Measurements from ENCODE around the gene LYSMD4. TPM values are rescaled to one million over a fixed set of nuclear protein-coding genes. Genes with fewer than 3 reads are reported as not detected.

Gene LYSMD4
- total RNA-seq, 1 donor from 2014 or later = 11.7 TPM

DNA sequence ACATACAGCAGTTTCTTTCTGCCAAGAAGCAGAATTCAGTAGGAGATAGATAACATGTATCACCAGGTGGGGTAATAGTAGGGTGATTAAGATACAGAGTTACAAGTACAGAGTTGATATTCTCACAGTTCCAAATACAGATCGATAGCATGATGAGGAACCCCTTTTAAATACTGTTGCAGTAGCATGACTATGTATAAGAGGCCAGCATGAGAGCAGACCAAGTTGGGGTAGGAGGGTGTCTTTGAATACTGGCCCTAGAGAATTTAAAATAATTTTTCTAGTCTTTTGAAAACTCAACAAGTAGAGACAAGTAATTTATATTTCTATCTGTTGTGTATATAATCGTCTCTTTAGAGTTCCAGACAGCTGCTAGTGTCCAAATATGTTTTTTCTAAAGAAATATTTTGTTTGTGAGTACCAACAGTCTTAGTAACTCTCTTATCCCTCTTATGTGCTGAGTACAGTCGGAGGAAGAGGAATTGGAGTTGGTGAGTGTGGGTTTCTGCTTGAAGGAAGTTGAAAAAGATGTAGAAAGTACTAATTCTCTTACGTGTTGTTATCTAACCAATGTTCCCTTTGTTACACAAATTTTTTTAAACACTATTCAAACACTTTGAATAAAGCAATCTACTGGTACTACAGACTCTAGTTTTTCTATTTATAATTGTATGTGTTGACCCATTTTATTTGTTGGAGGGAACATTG lies 30.2 kb downstream of the LYSMD4 start:
- no peaks in the 10 kb centered on the region for H3K79me2 ChIP-seq (ENCODE audit: low read depth)
- no peak overlapping the region for H3K4me2 ChIP-seq
- H3K4me1 Mint-ChIP-seq = peaks cover 3% of the 10 kb centered on the region
- peaks cover 3% of the 10 kb centered on the region for H3K36me3 Mint-ChIP-seq
- H4K20me1 ChIP-seq (ENCODE audit: low read depth) = peaks cover 5% of the 10 kb centered on the region
- H3K4me1 ChIP-seq = no peaks in the 10 kb centered on the region
- no peak overlapping the region for H2AFZ ChIP-seq (replicated peaks)
- no peak overlapping the region for H3K4me3 ChIP-seq
- H3K9me3 Mint-ChIP-seq = no peaks in the 10 kb centered on the region
- H3F3A ChIP-seq (ENCODE audit: low read depth) = peaks cover 9% of the 10 kb centered on the region
- no peaks in the 10 kb centered on the region for H3K9me3 ChIP-seq (ENCODE audit: low read depth)
- H3K9ac ChIP-seq = no peak overlapping the region
- H3K27me3 Mint-ChIP-seq (ENCODE audit: insufficient read depth, low read depth) = no peaks in the 10 kb centered on the region
- H3K27ac Mint-ChIP-seq = no peak overlapping the region
- H3K27ac ChIP-seq = no peak overlapping the region
- H3K36me3 ChIP-seq = no peaks in the 10 kb centered on the region
- H3K27me3 ChIP-seq = no peaks in the 10 kb centered on the region
- no peak for TF ChIP-seq EZH2 (IDR thresholded peaks at IDR 0.05)
- no peak for DNase-seq (ENCODE audit: low spot score)
- no peak overlapping the region for H3K4me3 Mint-ChIP-seq

DNA sequence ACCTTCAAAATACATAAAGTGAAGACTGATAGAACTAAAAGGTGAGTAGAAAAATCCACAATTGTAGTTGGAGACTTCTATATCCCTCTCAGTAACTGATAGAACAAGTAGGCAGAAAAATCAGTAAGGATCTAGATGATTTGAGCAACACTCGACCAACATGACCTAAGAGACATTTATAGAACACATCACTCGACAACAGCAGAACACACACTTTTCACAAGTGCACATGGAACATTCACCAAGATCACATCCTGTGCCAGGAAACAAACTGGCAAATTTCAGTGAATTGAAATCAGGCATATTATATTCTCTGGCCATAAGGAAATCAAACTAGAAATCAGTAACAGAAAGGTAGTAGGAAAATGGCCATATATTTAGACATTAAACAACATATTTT lies 37.1 kb downstream of the LYSMD4 start:
- Histone ChIP-seq H3K9me3 (ENCODE audit: low read depth) (no peaks in the 10 kb centered on the region), H3K4me1 (no peaks in the 10 kb centered on the region), H3K9ac (no peak overlapping the region), H3K27ac (no peak overlapping the region), H4K20me1 (ENCODE audit: low read depth) (no peaks in the 10 kb centered on the region), H3K36me3 (peaks cover 5% of the 10 kb centered on the region), H3K27me3 (no peaks in the 10 kb centered on the region), H2AFZ (replicated peaks) (no peak overlapping the region), H3K4me2 (no peak overlapping the region), H3K4me3 (no peak overlapping the region), H3F3A (ENCODE audit: low read depth) (no peaks in the 10 kb centered on the region), H3K79me2 (ENCODE audit: low read depth) (no peaks in the 10 kb centered on the region)
- Mint-ChIP-seq H3K4me1 (no peaks in the 10 kb centered on the region), H3K27ac (no peak overlapping the region), H3K36me3 (peaks cover 29% of the 10 kb centered on the region), H3K4me3 (no peak overlapping the region), H3K27me3 (ENCODE audit: insufficient read depth, low read depth) (no peaks in the 10 kb centered on the region), H3K9me3 (no peaks in the 10 kb centered on the region)
- no peak for DNase-seq (ENCODE audit: low spot score)
- TF ChIP-seq EZH2 (IDR thresholded peaks at IDR 0.05) = no peak
- no peak for TF ChIP-seq EZH2phosphoT487 (IDR thresholded peaks at IDR 0.05)
- TF ChIP-seq, protein P1, sequence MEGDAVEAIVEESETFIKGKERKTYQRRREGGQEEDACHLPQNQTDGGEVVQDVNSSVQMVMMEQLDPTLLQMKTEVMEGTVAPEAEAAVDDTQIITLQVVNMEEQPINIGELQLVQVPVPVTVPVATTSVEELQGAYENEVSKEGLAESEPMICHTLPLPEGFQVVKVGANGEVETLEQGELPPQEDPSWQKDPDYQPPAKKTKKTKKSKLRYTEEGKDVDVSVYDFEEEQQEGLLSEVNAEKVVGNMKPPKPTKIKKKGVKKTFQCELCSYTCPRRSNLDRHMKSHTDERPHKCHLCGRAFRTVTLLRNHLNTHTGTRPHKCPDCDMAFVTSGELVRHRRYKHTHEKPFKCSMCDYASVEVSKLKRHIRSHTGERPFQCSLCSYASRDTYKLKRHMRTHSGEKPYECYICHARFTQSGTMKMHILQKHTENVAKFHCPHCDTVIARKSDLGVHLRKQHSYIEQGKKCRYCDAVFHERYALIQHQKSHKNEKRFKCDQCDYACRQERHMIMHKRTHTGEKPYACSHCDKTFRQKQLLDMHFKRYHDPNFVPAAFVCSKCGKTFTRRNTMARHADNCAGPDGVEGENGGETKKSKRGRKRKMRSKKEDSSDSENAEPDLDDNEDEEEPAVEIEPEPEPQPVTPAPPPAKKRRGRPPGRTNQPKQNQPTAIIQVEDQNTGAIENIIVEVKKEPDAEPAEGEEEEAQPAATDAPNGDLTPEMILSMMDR (IDR thresholded peaks at IDR 0.05) = no peak

DNA sequence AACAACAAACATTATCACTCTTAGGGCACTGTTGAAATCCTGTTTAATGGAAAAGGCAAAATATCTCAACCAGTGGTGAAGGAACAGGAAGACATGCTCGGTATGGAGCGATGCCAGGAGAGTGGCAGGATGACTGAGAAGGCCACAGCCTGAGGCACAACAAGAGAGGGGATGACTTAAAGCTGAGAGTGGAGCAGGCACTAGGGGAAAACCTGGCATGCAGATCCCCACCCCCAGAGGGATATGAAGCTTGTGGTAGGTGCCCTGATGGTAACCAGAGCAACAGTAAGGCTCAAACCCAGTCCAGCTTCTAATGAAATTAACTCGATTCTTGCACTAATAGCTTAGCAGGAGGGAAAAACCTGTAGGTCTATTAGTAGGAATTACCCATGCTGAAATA lies 40.4 kb downstream of the LYSMD4 start:
- Histone ChIP-seq H3K79me2 (ENCODE audit: low read depth) (no peaks in the 10 kb centered on the region), H3K4me1 (no peaks in the 10 kb centered on the region), H2AFZ (replicated peaks) (no peak overlapping the region), H3K27me3 (no peaks in the 10 kb centered on the region), H3K9ac (no peak overlapping the region), H3K4me3 (no peak overlapping the region), H3K36me3 (peaks cover 5% of the 10 kb centered on the region), H3K9me3 (ENCODE audit: low read depth) (no peaks in the 10 kb centered on the region), H3K27ac (no peak overlapping the region), H3F3A (ENCODE audit: low read depth) (no peaks in the 10 kb centered on the region), H4K20me1 (ENCODE audit: low read depth) (no peaks in the 10 kb centered on the region), H3K4me2 (no peak overlapping the region)
- Mint-ChIP-seq H3K36me3 (peaks cover 46% of the 10 kb centered on the region), H3K4me3 (no peak overlapping the region), H3K4me1 (no peaks in the 10 kb centered on the region), H3K27ac (no peak overlapping the region), H3K27me3 (ENCODE audit: insufficient read depth, low read depth) (no peaks in the 10 kb centered on the region), H3K9me3 (no peaks in the 10 kb centered on the region)
- no peak for DNase-seq (ENCODE audit: low spot score)
- no peak for TF ChIP-seq EZH2phosphoT487 (IDR thresholded peaks at IDR 0.05)
- TF ChIP-seq EZH2 (IDR thresholded peaks at IDR 0.05) = no peak
- TF ChIP-seq, protein P1 (IDR thresholded peaks at IDR 0.05) = no peak

DNA sequence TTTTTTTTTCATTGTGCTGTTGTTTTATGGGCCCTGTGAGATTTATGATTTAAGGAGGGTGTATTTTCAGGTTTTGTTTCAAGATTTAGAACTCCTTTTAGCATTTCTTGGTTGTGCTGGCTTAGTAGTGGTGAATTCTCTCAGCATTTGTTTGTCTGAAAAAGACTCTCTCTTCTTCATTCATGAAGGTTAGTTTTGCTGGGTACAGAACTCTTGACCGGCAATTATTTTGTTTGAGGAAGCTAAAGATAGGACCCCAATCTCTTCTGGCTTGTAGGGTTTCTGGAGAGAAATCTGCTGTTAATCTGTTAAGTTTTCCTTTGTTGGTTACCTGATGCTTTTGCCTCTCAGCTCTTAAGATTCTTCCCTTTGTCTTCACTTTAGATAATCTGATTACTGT lies 46.9 kb downstream of the LYSMD4 start:
- Mint-ChIP-seq H3K9me3 (peaks cover 30% of the 10 kb centered on the region), H3K27me3 (ENCODE audit: insufficient read depth, low read depth) (no peaks in the 10 kb centered on the region), H3K4me3 (no peak overlapping the region), H3K4me1 (no peaks in the 10 kb centered on the region), H3K27ac (no peak overlapping the region), H3K36me3 (peaks cover 62% of the 10 kb centered on the region)
- Histone ChIP-seq H3K27ac (no peak overlapping the region), H3K4me1 (no peaks in the 10 kb centered on the region), H3K9me3 (ENCODE audit: low read depth) (peaks cover 14% of the 10 kb centered on the region), H3K27me3 (no peaks in the 10 kb centered on the region), H3K4me3 (no peak overlapping the region), H3K79me2 (ENCODE audit: low read depth) (peaks cover 6% of the 10 kb centered on the region), H3K36me3 (peaks cover 5% of the 10 kb centered on the region), H3F3A (ENCODE audit: low read depth) (no peaks in the 10 kb centered on the region), H4K20me1 (ENCODE audit: low read depth) (no peaks in the 10 kb centered on the region), H3K4me2 (no peak overlapping the region), H3K9ac (no peak overlapping the region), H2AFZ (replicated peaks) (no peak overlapping the region)
- DNase-seq (ENCODE audit: low spot score) = no peak
- TF ChIP-seq, protein P1 (IDR thresholded peaks at IDR 0.05) = no peak
- no peak for TF ChIP-seq EZH2phosphoT487 (IDR thresholded peaks at IDR 0.05)
- TF ChIP-seq EZH2 (IDR thresholded peaks at IDR 0.05) = no peak
